HCT116 (cell line): ENCODE measurements around the gene SLC24A3.

Experiments used
- CEBPB ChIP-seq: IDR thresholded peaks from 2 replicates; pipeline ENCODE4 v1.6.1; 2012; ENCODE audit warnings: low read depth
- EZH2 ChIP-seq: fragments of 200-600 bp; sonication (generic); IDR thresholded peaks from 2 replicates; pipeline ENCODE4 v1.6.1; 2017; ENCODE audit warnings: antibody characterized with exemption, mixed run types
- FOSL1 ChIP-seq: IDR thresholded peaks from 2 replicates; pipeline ENCODE4 v1.6.1; 2012; ENCODE audit warnings: low read depth
- JUND ChIP-seq: IDR thresholded peaks from 2 replicates; pipeline ENCODE4 v1.6.1; 2012
- POLR2A ChIP-seq: IDR thresholded peaks from 2 replicates; pipeline ENCODE4 v1.7.0; 2011; ENCODE audit warnings: borderline replicate concordance; ENCODE audit not compliant: insufficient read depth, insufficient read length; ENCODE audit errors: extremely low read depth
- POLR2AphosphoS5 ChIP-seq: IDR thresholded peaks from 2 replicates; pipeline ENCODE4 v1.6.1; 2011; ENCODE audit warnings: mild to moderate bottlenecking, low read depth, low read length, moderate library complexity
- SIN3A ChIP-seq: IDR thresholded peaks from 2 replicates; pipeline ENCODE4 v1.6.1; 2012; ENCODE audit warnings: low read depth
- TCF7L2 ChIP-seq: IDR thresholded peaks from 2 replicates; pipeline ENCODE4 v1.7.0; 2011; ENCODE audit warnings: borderline replicate concordance, inconsistent platforms; ENCODE audit not compliant: insufficient read depth, insufficient read length; ENCODE audit errors: extremely low read depth
- YY1 ChIP-seq: IDR thresholded peaks from 2 replicates; pipeline ENCODE4 v1.6.1; 2011; ENCODE audit warnings: low read length, low read depth, moderate library complexity, mild to moderate bottlenecking; ENCODE audit not compliant: insufficient replicate concordance; ENCODE audit errors: extremely low read depth
- ZFX ChIP-seq: fragments of 450-650 bp; IDR thresholded peaks from 2 replicates; pipeline ENCODE4 v1.6.1; 2017
- TF ChIP-seq, protein P1 (sequence below), 3 experiments: fragments of 200-600 bp in 1 of 3; sonication (generic) in 1 of 3; IDR thresholded peaks in 2 of 3; conservative IDR thresholded peaks in 1 of 3; 2 replicates each; pipeline ENCODE4 v1.5.1; 2012 to 2017; ENCODE audit warnings: low read depth in 2 of 3, low read length in 2 of 3, antibody characterized with exemption in 1 of 3, borderline replicate concordance in 1 of 3, control low read depth in 1 of 3, mild to moderate bottlenecking in 1 of 3, mixed read lengths in 1 of 3, mixed run types in 1 of 3, moderate library complexity in 1 of 3; ENCODE audit not compliant: insufficient read depth in 1 of 3
- TF ChIP-seq, protein P2 (sequence below): IDR thresholded peaks from 2 replicates; pipeline ENCODE4 v1.6.1; 2012
- TF ChIP-seq, protein P3 (sequence below): IDR thresholded peaks from 2 replicates; pipeline ENCODE4 v1.6.1; 2012; ENCODE audit warnings: low read depth
- TF ChIP-seq, protein P4 (sequence below): IDR thresholded peaks from 2 replicates; pipeline ENCODE4 v1.6.1; 2012

DNA sequence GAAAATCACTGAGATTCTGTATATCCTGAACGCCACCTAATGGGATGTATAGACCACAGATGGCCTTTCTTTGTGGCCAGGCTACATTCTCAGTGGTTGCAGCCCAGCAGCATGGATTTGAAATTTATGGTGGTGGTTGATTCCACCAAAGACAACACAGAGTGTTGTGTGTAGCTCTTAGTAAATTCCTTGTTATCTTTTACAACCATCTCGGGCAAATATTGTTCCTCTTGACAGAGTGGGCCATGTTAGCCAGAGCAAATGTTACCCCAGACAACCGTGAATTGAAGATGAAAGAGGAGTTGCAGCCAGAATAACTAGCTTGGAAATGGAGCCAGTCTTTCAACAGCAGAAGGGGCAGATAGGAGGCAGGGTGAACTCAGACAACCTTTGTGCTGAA lies 39.5 kb downstream of the SLC24A3 start:
- TF ChIP-seq, protein P1, sequence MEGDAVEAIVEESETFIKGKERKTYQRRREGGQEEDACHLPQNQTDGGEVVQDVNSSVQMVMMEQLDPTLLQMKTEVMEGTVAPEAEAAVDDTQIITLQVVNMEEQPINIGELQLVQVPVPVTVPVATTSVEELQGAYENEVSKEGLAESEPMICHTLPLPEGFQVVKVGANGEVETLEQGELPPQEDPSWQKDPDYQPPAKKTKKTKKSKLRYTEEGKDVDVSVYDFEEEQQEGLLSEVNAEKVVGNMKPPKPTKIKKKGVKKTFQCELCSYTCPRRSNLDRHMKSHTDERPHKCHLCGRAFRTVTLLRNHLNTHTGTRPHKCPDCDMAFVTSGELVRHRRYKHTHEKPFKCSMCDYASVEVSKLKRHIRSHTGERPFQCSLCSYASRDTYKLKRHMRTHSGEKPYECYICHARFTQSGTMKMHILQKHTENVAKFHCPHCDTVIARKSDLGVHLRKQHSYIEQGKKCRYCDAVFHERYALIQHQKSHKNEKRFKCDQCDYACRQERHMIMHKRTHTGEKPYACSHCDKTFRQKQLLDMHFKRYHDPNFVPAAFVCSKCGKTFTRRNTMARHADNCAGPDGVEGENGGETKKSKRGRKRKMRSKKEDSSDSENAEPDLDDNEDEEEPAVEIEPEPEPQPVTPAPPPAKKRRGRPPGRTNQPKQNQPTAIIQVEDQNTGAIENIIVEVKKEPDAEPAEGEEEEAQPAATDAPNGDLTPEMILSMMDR (IDR thresholded peaks at IDR 0.05 in 2 of 3, conservative IDR thresholded peaks at IDR 0.05 in 1 of 3; ENCODE audit: borderline replicate concordance in 1 of 3, insufficient read depth in 1 of 3, low read depth in 2 of 3, low read length in 2 of 3) = no peak
- TF ChIP-seq POLR2A (no peak), ZFX (no peak), YY1 (no peak), FOSL1 (no peak), TCF7L2 (no peak), EZH2 (no peak), JUND (no peak), SIN3A (no peak), POLR2AphosphoS5 (no peak), CEBPB (no peak)
- TF ChIP-seq, protein P2, sequence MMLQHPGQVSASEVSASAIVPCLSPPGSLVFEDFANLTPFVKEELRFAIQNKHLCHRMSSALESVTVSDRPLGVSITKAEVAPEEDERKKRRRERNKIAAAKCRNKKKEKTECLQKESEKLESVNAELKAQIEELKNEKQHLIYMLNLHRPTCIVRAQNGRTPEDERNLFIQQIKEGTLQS = no peak
- TF ChIP-seq, protein P3, sequence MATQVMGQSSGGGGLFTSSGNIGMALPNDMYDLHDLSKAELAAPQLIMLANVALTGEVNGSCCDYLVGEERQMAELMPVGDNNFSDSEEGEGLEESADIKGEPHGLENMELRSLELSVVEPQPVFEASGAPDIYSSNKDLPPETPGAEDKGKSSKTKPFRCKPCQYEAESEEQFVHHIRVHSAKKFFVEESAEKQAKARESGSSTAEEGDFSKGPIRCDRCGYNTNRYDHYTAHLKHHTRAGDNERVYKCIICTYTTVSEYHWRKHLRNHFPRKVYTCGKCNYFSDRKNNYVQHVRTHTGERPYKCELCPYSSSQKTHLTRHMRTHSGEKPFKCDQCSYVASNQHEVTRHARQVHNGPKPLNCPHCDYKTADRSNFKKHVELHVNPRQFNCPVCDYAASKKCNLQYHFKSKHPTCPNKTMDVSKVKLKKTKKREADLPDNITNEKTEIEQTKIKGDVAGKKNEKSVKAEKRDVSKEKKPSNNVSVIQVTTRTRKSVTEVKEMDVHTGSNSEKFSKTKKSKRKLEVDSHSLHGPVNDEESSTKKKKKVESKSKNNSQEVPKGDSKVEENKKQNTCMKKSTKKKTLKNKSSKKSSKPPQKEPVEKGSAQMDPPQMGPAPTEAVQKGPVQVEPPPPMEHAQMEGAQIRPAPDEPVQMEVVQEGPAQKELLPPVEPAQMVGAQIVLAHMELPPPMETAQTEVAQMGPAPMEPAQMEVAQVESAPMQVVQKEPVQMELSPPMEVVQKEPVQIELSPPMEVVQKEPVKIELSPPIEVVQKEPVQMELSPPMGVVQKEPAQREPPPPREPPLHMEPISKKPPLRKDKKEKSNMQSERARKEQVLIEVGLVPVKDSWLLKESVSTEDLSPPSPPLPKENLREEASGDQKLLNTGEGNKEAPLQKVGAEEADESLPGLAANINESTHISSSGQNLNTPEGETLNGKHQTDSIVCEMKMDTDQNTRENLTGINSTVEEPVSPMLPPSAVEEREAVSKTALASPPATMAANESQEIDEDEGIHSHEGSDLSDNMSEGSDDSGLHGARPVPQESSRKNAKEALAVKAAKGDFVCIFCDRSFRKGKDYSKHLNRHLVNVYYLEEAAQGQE = no peak
- TF ChIP-seq, protein P4, sequence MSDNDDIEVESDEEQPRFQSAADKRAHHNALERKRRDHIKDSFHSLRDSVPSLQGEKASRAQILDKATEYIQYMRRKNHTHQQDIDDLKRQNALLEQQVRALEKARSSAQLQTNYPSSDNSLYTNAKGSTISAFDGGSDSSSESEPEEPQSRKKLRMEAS = no peak
